ENCODE results near the gene CIART.
"Not testable (repeated sequence)": the region's sequence is repeated elsewhere in the genome, so short reads cannot be mapped to it uniquely, and the experiment has no call there.

Gene CIART

DNA sequence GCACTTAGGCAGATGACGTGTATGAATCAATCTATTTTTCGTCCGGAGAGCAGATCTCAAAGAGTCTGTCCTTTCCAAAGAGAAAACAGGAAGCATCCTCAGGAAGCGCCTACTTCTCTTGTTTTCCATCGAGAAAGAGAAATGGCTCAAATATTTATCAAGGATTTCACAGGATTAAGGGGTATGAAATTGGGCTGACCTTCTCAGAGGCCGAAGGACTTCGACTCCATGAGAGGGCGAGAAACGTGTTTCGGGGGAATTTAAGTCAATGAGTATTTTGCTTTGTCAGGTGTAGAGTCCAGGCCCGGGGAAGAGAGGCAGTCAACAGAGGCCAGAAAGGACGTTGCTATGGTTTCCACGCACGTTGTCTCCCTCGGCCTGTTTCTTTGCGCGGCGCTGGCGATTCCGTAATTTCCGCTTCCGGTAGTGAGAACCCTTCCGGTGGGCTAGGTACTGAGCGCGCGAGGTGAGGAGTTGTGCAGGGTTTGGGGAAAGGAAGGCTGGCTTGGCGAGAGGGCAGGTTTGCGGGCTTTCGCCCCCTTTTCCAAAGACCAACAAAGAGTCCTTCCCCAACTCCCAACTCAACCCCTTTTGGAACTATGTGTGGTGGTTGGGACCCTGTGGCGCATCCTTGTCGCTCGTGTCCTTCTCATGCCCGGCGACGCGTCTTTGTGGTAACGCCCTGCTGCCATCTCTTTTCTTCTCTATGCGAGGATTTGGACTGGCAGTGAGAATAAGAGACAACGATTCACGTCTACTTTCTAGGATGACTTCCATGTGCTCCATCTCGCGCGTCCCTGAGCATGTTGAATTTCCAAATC lies 11.3 kb downstream of the CIART start, which contains the start of gene MRPS21:
MRPS21 (plus strand) TSS at position 429 of the 821 bp plus-strand sequence. CDS start 506 bp downstream, outside the sequence.
- DNase-seq (ENCODE audit: insufficient read length) = peak; percentile 78
- TF ChIP-seq POLR2A (IDR thresholded peaks at IDR 0.05; ENCODE audit: low read depth, low read length) (peak; percentile 98), TAF1 (IDR thresholded peaks at IDR 0.05; ENCODE audit: borderline replicate concordance, low read depth, low read length) (peak; percentile 84), POLR2AphosphoS5 (IDR thresholded peaks at IDR 0.05; ENCODE audit: low read depth, low read length) (peak; percentile 96)
- FAIRE-seq = peak; percentile 95

DNA sequence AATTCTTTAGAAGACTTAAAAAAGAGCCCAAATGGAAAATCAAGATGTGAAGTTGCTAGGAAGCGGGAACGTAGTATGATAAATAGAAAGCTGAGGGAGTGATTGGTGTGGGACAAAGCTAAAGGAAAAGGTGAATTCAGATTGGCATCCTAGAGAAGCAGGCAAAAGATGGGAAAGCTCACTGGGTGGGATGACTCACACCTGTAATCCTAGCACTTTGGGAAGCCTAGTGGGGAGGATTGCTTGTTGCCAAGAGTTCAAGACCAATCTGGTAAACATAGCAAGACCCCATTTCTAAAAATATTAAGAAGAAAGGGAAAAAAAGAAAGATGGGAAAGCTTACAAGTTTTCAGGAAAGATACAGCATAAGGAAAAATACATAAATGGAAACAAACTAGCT lies 13.1 kb downstream of the CIART start:
- TF ChIP-seq POLR2AphosphoS5 (IDR thresholded peaks at IDR 0.05; ENCODE audit: low read depth, low read length) (no peak), TAF1 (IDR thresholded peaks at IDR 0.05; ENCODE audit: borderline replicate concordance, low read depth, low read length) (no peak), POLR2A (IDR thresholded peaks at IDR 0.05; ENCODE audit: low read depth, low read length) (no peak)
- FAIRE-seq = no peak
- no peak for DNase-seq (ENCODE audit: insufficient read length)

DNA sequence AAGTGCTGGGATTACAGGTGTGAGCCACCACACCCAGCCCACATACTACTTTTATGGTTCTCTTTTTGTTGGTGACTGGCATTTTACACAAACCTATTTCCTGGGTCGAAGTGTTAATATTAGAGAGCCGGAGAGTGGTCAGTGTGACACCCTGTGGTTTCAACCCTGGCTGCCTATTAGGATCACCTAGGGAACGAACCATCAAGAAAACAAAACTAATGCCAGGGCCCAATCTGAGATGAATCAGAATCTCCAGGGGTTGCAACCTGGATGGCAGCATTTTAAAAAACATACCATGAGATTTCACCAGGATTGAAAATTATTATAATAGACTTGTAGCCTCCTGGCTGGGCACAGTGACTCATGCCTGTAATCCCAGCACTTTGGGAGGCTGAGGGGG lies 17.4 kb downstream of the CIART start:
- no peak for FAIRE-seq
- no peak for DNase-seq (ENCODE audit: insufficient read length)
- TF ChIP-seq TAF1 (IDR thresholded peaks at IDR 0.05; ENCODE audit: borderline replicate concordance, low read depth, low read length) (no peak), POLR2AphosphoS5 (IDR thresholded peaks at IDR 0.05; ENCODE audit: low read depth, low read length) (no peak), POLR2A (IDR thresholded peaks at IDR 0.05; ENCODE audit: low read depth, low read length) (no peak)

DNA sequence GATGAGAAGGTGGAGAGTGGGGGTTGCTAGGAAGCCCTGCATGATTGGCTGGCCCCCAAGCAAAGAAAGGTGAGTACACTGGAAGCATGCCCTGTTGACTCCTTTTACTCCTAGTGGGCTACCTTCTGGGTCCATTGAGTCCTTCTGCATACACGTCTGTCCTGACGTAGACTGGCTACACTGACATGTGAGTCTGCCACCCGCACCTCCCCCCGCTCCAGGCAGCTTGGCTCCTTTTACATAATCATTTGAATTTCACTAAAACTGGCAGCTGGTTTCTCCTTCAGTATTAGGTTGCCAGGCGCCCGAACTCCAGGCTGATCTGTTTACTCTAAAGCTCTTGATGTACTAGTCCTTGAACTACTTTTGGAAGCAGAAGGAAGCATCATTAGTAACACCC lies 20.0 kb downstream of the CIART start:
- DNase-seq (ENCODE audit: insufficient read length) (no peak), FAIRE-seq (no peak)
- TF ChIP-seq POLR2A (IDR thresholded peaks at IDR 0.05; ENCODE audit: low read depth, low read length) = no peak
- TF ChIP-seq POLR2AphosphoS5 (IDR thresholded peaks at IDR 0.05; ENCODE audit: low read depth, low read length) = no peak
- TF ChIP-seq TAF1 (IDR thresholded peaks at IDR 0.05; ENCODE audit: borderline replicate concordance, low read depth, low read length) = no peak

DNA sequence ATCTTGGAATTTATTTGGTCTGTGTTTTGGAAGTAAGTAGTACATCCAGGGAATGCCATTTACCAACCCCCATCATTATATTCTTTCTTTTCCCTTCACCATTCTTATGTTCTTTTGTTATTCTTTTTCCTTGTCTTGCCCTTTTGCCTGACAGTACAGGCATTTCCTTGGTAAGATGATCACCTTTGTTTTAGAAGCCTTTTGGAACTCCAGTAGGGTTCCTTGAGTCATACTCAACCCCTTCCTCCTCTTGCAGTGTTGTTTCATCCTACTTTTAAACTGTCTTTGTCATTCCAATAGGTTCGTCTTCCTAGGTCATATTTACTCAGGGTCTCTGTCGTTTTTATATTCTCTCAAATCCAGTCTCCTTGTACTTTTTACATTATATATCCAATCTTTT lies 20.5 kb downstream of the CIART start:
- FAIRE-seq = no peak
- no peak for TF ChIP-seq POLR2AphosphoS5 (IDR thresholded peaks at IDR 0.05; ENCODE audit: low read depth, low read length)
- no peak for TF ChIP-seq TAF1 (IDR thresholded peaks at IDR 0.05; ENCODE audit: borderline replicate concordance, low read depth, low read length)
- no peak for TF ChIP-seq POLR2A (IDR thresholded peaks at IDR 0.05; ENCODE audit: low read depth, low read length)
- DNase-seq (ENCODE audit: insufficient read length) = no peak

DNA sequence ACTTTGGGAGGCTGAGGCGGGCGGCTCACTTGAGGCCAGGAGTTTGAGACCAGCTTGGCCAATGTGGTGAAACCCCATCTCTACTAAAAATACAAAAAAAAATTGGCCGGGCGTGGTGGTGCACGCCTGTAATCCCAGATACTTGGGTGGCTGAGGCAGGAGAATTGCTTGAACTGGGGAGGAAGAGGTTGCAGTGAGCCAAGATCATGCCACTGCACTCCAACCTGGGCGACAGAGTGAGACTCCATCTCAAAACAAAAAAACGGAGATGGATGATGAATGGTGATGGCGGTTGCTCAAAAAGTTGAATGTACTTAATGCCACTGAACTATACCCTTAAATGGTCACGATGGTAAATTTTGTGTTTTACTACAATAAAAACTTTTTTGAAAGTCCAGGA lies 26.2 kb downstream of the CIART start:
- not testable (repeated sequence) for FAIRE-seq; DNase-seq (ENCODE audit: insufficient read length)

DNA sequence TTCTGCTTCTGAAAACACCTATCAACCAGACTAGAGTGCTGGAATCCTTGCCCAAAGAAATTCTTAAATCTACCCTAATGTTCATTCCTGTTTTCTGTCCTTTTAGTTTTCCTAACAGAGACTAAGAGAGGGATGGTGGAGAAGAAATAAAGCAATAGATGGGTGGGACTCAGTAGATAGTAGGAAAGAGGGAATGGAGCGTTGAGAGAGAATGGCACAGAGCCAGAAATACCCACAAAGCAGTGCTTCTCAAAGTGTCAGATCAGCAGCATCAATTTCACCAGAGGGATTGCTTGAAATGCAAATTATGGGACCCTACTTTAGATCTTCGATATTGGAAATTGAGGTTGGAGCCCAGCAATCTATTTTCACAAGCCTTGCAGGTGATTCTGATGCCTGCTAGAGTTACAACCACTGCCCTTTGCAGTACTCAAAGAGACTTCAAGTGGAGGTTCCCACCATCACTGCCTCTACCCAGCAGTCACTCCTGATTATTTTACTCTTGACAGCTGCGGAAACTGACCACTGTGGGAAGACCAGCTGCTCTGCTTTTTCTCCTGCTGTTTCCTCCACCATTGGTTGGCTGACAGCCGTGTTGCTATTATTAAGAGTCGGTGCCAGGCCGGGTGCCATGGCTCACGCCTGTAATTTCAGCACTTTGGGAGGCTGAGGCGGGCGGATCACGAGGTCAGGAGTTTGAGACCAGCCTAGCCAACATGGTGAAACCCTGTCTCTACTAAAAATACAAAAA lies 27.6 kb downstream of the CIART start:
- FAIRE-seq (no peak), DNase-seq (ENCODE audit: insufficient read length) (no peak)
- no peak for TF ChIP-seq POLR2A (IDR thresholded peaks at IDR 0.05; ENCODE audit: low read depth, low read length)

DNA sequence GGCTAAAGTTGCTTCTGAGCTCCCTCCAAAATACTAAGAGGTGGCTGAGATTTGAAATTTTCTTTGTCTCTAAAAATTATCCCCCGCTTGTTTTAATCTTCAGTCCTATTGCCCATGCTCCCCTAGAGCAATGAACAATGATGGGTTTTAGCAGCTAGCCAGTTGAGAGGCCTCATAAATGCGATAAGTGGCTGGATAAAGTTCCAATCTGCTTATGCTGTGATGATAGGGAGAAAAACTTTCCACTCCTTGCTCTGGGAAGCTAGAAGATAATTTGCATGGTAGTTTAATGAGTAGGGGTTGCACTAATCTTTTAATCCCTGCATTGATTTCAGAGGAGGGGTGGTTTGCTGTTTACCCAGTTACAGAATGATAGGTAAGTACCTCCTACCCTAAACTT lies 29.4 kb downstream of the CIART start:
- DNase-seq (ENCODE audit: insufficient read length) (no peak), FAIRE-seq (no peak)
- TF ChIP-seq TAF1 (IDR thresholded peaks at IDR 0.05; ENCODE audit: borderline replicate concordance, low read depth, low read length) (no peak), POLR2A (IDR thresholded peaks at IDR 0.05; ENCODE audit: low read depth, low read length) (no peak), POLR2AphosphoS5 (IDR thresholded peaks at IDR 0.05; ENCODE audit: low read depth, low read length) (no peak)

DNA sequence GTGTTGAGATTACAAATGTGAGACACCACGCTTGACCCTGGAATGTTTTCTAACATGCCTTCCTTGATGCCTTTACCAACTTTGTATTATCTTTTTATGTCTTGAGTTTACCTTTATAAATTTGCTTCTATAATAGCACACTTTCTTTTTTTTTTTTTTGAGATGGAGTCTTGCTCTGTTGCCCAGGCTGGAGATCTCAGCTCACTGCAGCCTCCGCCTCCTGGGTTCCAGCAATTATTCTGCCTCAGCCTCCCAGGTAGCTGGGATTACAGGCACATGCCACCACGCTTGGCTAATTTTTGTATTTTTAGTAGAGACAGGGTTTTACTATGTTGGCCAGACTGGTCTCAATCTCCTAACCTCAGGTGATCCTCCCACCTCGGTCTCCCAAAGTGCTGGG lies 32.3 kb downstream of the CIART start:
- FAIRE-seq = not testable (repeated sequence)

DNA sequence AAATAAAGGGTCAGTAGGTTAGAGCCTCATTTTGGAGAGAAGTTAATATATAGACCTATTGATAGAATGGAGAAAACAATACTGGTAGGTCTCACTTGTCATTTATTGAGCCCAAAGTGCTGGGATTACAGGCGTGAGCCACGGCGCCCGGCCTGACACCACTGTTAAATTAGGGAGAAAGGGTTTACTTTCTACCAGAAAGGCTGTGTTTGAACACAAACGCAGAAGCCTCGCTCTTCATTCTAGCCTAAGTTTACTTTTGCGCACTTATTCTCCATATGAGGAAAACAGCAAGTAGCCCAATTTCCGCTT lies 38.3 kb downstream of the CIART start:
- FAIRE-seq = no peak
- TF ChIP-seq POLR2A (IDR thresholded peaks at IDR 0.05; ENCODE audit: low read depth, low read length) (no peak), POLR2AphosphoS5 (IDR thresholded peaks at IDR 0.05; ENCODE audit: low read depth, low read length) (no peak), TAF1 (IDR thresholded peaks at IDR 0.05; ENCODE audit: borderline replicate concordance, low read depth, low read length) (no peak)
- no peak for DNase-seq (ENCODE audit: insufficient read length)

More for the DNA sequence above, 32.3 kb downstream of the CIART start:
- DNase-seq (ENCODE audit: insufficient read length) = not testable (repeated sequence)

DNA sequence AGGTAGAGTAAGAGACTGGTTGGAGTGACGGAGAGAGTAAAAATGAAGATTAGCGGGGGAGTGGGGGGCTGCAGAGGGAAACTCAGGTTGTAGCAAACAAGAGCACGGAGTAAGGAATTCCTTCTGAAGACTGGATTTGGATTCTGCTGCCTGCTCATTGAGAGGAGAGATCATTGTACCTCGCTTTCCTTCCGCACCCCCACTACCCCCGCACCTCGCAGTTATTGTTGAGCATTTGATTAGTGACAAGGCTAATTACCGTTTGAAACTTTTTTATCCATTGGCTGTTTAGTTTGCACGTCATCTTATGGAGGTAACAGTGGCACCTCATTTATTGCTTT lies 39.4 kb downstream of the CIART start:
- DNase-seq (ENCODE audit: insufficient read length) = no peak

DNA sequence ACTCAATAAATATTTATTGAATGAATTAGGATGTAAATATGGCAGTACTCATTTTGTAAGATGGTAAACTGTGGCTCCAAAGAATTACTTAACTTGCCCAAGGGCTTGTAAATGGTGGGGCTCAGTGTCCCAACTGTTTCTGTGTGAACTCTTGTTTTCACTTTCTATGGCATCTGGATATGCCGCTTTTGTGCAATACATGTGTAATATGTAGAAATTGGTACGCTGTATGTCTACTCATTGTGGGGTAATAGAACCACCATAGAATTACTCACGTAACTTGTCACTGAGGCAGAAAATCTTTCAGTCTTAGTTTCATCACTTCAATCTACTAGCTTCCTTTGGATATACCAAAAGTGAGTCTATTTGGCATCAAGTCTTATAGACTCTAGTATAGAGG lies 40.0 kb downstream of the CIART start:
- peak; percentile 48 for FAIRE-seq

More for the DNA sequence above, 39.4 kb downstream of the CIART start:
- FAIRE-seq = peak; percentile 27
- TF ChIP-seq POLR2AphosphoS5 (IDR thresholded peaks at IDR 0.05; ENCODE audit: low read depth, low read length) (no peak), POLR2A (IDR thresholded peaks at IDR 0.05; ENCODE audit: low read depth, low read length) (no peak), TAF1 (IDR thresholded peaks at IDR 0.05; ENCODE audit: borderline replicate concordance, low read depth, low read length) (no peak)

More for the DNA sequence above, 40.0 kb downstream of the CIART start:
- TF ChIP-seq POLR2AphosphoS5 (IDR thresholded peaks at IDR 0.05; ENCODE audit: low read depth, low read length) (no peak; the same call in 1 of the 2 replicates), TAF1 (IDR thresholded peaks at IDR 0.05; ENCODE audit: borderline replicate concordance, low read depth, low read length) (no peak), POLR2A (IDR thresholded peaks at IDR 0.05; ENCODE audit: low read depth, low read length) (no peak)
- DNase-seq (ENCODE audit: insufficient read length) = no peak

Measured in GM12892 (cell line).